C1 segment of cervical spinal cord (tissue), 14 donors: ENCODE measurements around the gene CCDC88C.
A peak's percentile ranks its signal among the peaks of the same experiment; 100 is the strongest.

ENCODE experiments used
- DNase-seq, 14 donors: peaks; one replicate each; lab custom pipeline; 2025; lab: John Stamatoyannopoulos, UW

Gene CCDC88C

DNA sequence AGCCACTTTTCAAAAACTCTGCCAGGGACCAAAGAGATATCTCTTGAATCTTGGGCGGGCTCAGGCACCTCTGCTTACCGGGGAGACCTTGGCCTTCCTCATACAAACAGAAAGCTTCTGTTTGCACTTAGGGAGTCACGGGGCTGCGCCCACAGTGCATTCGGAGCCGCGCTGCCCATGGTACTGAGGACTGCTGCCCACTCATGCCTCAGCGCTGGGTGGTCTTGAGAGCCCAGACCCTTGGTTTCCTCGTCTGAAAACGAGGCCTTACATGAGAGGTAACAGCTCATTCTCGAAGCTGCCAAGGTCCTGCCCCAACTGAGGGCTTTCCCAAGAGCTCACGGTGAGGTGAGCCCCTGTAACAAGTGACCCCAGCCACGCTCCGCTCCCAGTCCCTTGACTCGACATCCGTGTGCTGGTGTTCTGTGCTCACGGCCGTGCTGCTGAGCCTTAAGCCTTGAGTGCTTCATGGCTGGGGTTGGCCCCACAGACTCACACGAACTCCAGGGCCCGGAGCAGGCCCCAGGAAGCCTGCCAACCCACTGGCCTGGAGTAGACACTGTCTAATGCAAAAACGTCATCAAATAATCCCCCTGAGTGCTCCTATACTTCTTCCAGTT, 125.7 kb downstream of the CCDC88C start:
- no peak for DNase-seq

DNA sequence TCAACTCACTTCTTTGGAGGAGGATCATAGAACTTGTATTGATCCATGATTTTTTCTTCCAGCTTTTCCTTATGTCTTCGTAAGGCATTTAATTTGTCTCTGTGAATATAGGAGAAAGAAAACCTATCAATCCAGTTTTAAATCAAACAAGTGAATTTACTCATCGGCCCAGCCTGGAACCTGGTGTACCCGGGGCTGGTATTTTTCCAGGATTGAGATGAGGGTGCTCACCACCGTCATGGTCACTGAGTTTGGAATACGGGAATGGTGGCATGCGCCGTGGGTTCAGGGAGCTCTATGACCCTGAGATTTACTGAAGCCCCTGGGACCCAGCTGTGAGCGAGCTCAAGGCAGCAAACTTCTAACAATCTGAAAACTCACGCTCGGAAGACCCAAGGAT, 126.6 kb downstream of the CCDC88C start:
- DNase-seq: no peak

- DNase-seq: no peak
Measured at GRCh38 chr14:91289464-91289863, 128.2 kb downstream of the CCDC88C start.

DNA sequence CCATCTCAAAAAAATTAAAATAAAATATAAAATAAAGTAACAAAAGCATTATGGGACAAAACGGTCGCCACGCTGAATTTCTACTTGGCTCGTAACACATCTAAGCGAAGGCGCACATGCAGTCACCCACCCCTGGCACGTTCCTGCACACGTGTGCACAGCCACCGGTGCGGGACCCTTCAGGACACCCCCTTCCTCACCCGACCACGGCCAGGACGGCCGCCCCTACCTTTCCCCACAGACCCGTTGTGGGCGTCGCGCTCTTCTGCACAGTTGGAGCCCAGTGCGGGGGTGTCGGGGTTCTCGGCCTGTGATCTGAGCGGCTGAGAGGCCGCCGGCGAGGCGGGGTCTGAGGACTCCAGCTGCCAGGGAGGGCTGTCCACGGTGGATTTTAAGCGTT, 128.7 kb downstream of the CCDC88C start:
- no peak for DNase-seq

- DNase-seq: peak in 11 of 14 donors; percentile 14 to 67 (median 49)
Measured at GRCh38 chr14:91286530-91286937, 131.1 kb downstream of the CCDC88C start.

DNA sequence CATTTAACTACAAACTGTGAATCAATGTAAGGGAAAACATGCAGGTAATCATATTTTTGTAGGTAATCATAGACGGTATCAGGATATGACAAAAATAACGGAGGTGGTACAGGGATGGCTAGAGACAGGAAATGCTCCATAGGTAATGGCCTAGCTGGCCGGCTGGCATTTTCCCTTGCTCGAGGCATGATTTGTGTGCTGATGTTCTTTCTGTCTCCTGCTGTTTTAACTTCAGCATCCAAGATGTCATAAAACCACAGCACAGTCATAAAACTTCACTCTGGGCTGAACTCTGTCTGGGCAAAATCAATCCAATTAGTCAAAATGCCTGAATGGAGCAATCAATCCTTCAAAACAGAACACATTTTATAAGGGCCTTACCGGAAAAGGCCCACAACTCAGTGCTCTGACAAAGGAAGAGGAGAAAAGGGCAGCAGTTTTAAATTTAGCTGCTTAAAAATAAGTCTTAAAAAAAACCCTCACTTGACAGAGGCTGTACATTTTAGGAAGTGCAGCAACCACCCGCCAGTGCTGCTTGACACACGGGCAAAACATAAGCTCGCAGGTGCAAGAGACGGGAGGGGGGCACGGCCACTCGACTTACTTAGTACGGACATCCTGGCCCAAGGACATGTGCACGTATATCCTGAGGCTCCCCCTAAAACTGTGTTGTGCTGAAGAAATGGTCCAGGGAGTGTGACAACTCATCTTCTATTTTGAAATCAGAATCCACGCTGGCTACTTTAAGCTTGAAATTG, 132.7 kb downstream of the CCDC88C start:
- DNase-seq: no peak

DNA sequence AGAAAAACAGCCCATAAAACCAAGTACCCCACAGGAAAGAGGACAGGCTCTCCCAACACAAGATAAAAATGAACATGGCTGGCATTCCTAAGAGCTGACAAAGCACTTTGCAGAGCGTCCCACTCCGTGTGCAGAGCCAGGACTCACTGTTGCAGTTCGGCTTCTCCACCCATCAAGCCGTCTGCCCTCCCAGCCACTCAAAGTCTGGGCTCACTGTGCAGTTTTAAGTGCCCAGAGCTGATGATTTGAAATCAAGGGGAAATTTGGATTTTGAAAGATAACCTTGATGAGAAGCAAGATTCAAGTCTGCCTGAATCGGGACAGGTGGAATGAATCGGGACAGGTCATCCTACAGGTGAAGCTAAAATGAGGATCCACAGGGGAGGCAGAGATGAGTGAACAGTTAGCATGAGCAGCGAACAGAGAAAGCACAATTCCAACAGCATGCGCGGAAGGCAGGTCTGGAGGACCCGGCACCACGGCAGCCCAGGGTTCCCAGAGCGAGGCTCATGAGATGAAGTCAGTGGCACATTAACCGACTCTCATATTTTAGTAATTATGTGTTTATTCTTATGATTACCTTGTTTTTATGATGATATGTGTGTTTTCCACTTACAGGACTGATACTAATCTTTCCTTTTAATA, 133.4 kb downstream of the CCDC88C start:
- DNase-seq: no peak

GRCh38 chr14:91283666-91284065, 134.0 kb downstream of the CCDC88C start:
- no peak for DNase-seq

GRCh38 chr14:91282954-91283645, 134.5 kb downstream of the CCDC88C start:
- DNase-seq: no peak

DNA sequence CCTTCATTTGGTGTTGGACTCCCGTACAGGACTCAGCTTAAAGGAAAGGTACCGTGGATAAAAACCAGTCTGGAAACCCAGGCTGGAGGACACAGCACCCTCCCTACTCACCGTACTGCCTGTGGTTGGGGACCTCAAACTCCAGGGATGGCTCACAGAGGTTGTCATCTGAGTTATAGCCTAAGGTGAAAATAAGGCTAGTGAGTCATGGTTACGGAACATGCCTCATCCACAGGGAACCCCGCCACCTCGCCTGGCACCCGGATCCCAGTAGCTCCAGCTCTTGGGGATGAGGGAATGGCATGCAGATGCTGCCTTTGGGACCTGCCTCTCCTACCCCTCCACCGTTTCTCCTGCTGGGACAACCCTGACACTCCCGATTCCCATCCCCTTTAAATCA, 136.3 kb downstream of the CCDC88C start:
- DNase-seq: no peak

DNA sequence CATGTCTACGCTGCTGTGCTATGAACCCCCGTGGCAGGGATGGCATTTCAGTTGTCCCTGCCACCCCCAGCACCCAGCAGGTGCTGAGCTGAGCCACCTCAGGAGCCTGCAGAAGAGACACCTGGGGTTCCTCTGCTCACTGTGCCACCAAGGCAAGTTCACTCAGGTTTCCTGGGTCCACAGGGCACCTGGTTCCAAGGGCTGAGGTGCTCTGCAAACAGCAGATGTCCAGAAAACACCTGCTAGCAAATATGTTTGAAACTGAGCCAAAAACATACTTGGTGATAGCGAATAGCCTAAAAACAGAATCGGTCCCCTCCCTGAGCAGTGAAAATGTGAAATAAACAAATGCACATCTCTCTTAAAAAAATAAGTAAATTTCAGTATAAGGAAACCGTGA, 137.5 kb downstream of the CCDC88C start:
- no peak for DNase-seq

GRCh38 chr14:91279354-91279753, 138.3 kb downstream of the CCDC88C start:
- DNase-seq: no peak

- DNase-seq: no peak
Measured at GRCh38 chr14:91278383-91278715, 139.3 kb downstream of the CCDC88C start.

DNA sequence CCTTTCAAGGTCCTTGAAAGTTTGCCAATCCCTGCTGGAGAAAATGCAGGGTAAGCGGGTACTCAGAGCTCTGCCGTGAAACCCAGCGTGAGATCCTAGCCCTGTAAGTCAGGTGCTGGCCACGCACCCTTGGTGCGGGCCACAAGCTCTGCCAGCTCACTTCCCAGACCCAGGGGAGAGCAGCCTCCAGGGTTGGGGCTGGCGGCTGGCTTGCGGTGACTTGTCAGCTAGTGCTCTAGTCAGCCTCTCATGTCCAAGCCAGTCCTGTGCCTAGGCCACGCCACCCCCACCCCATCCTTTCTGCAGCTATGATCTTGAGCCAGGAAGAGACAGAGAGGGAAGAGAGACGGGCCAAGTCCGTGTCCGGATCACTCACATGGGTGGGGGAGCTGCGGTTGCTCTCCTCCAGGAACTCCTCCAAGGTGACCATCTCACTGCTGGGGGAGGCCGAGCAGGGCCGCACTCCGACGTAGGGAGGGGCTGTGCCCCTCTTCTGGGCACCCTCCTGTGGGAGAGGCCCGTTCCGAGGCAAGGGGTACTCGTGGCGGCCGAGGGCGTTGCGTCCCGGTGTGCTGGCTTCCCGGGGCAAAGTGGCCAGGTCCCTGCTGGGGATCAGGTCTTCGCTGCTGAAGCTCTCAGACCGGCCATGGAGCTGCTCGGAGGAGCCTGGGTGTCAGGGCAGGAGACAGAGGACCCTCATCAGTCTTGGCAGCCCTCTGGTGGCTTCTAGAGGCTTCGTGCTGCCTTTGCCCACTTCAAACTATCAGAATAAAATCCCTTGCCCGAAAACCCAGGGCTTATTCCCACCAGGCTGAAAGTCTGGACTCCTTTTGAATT, 139.9 kb downstream of the CCDC88C start:
- peak in 2 of 14 donors; percentile 59 to 63 for DNase-seq

DNA sequence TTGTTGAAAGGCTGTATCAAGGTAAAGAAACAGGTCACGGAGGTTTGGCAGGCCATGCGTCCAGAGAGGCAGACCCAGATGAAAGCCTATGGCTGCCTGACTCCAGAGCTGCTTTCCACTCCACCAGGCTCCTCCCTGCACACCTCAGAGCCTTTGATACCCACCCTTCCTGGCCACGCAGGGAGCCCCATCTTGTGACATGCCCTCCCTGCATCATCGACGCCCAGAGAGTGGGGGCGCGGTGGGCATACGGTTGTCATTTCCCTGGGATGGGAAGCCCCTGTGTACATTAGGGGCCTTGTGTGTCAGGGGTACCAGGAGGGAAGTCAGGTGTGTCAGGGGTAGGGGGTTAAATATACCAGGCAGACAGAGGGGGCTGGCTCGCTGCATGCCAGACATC, 142.8 kb downstream of the CCDC88C start:
- DNase-seq: no peak

- DNase-seq: no peak
Measured at GRCh38 chr14:91273885-91274273, 143.7 kb downstream of the CCDC88C start.

GRCh38 chr14:91273273-91273884, 144.2 kb downstream of the CCDC88C start:
- no peak for DNase-seq

DNA sequence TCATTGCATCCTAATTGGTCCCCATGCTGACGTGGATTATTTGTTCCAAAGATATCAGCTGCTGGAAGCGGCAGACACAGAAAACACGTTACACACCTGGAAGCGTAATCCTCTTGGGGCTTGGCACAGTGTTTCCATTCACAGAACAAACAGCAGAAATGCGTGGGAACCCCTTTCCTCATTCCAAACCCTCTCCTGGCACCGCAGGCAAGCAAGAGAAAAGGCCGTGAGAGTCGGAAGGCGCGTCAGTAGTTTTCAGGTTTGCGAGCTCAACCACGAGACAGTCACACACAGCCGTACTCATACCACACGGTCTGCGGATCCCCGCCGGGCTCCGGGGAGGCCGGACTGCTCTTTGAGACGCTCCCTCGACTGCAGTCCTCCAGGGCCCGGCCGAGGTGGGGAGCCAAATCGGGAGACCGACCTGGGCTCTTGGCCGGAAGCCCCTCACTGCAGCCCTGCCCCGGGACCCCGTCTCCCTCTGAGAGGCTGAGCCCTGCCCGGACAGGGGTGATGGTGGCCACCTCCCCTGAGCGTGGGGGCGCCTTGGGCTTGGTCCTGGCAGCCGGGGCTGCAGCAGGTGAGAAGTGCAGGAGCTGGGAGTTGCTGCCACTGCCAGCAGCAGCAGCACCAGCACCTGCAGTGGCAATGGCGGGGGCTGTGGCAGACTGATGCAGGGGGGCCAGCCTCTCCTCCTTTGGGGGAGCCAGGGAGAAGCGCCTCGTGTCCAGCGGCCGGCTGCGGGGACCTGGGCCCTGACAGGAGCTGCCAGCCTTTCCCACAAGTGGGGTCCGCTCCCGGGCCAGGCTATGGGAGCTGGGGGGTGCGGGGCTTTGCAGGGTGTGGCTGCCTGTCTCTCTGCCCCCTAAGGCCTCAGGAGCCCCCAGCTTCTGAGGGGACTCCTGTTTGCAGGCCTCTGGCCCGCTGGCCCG, 145.0 kb downstream of the CCDC88C start:
- no peak for DNase-seq

GRCh38 chr14:91271639-91272038, 146.0 kb downstream of the CCDC88C start:
- no peak for DNase-seq

- DNase-seq: no peak
Measured at GRCh38 chr14:91270619-91271018, 147.0 kb downstream of the CCDC88C start.
